ENCODE measurements around the gene BCL2L13. TPM values are rescaled to one million over a fixed set of nuclear protein-coding genes. Genes with fewer than 3 reads are reported as not detected.

The BCL2L13 gene
- polyA plus RNA-seq, 1 donor from 2014 or later, result 20.8 TPM

DNA sequence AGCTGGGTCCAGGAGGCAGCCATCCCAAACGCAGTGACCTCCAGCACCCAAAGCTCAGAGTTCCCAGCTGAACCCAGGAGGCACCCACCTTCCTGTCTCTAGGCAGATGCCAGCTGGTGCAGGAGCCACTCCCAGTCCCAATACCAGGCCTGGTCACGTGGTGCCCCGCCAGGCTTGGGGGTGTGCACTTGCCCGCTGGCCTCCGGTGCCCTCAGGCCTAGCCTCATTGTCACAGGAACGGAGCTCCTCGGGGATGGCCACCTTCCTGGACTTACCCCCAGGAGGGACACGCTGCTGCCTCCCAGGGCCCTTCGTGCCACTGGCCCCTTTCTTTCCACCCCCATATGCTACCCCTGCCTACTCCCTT, 131.1 kb downstream of the BCL2L13 start:
- no peak overlapping the region for H3K27ac ChIP-seq (ENCODE audit: low read length)
- no peaks in the 10 kb centered on the region for H3K9me3 ChIP-seq (ENCODE audit: low read length)
- H3K79me2 ChIP-seq (replicated peaks; ENCODE audit: insufficient read depth, low read length), result peaks cover 5% of the 10 kb centered on the region
- H3K36me3 ChIP-seq (ENCODE audit: insufficient read depth, low read length), result no peaks in the 10 kb centered on the region
- no peaks in the 10 kb centered on the region for H3K27me3 ChIP-seq (ENCODE audit: insufficient read depth, low read depth, low read length)
- H3F3A ChIP-seq (ENCODE audit: insufficient read depth, low read length, poor library complexity, severe bottlenecking), result no peaks in the 10 kb centered on the region
- H3K4me2 ChIP-seq (ENCODE audit: low read length), result no peak overlapping the region
- no peak overlapping the region for H3K9ac ChIP-seq (ENCODE audit: low read length)
- TF ChIP-seq POLR2AphosphoS5 (IDR thresholded peaks at IDR 0.05), result no peak
- no peak for TF ChIP-seq MXI1 (conservative IDR thresholded peaks at IDR 0.05; ENCODE audit: poor library complexity, severe bottlenecking)
- no peak for TF ChIP-seq REST (IDR thresholded peaks at IDR 0.05; ENCODE audit: borderline replicate concordance)
- TF ChIP-seq EZH2 (IDR thresholded peaks at IDR 0.05; ENCODE audit: borderline replicate concordance, insufficient read depth, low read length, poor library complexity, severe bottlenecking), result no peak
- TF ChIP-seq RAD21 (conservative IDR thresholded peaks at IDR 0.05), result no peak
- TF ChIP-seq CTCF (IDR thresholded peaks at IDR 0.05; ENCODE audit: poor library complexity, severe bottlenecking), result no peak
- no peak for TF ChIP-seq TAF1 (IDR thresholded peaks at IDR 0.05; ENCODE audit: low read depth)
- no peak for TF ChIP-seq EP300 (conservative IDR thresholded peaks at IDR 0.05; ENCODE audit: poor library complexity, severe bottlenecking)
- TF ChIP-seq SMC3 (conservative IDR thresholded peaks at IDR 0.05; ENCODE audit: poor library complexity), result no peak
- no peaks in the 10 kb centered on the region for H4K20me1 ChIP-seq (ENCODE audit: insufficient read depth)
- H2AFZ ChIP-seq (ENCODE audit: low read depth, low read length), result no peak overlapping the region
- H3K4me3 ChIP-seq (ENCODE audit: low read length), result no peak overlapping the region
- no peaks in the 10 kb centered on the region for H3K9me2 ChIP-seq (ENCODE audit: insufficient read depth, low read length)

- H3K9me2 ChIP-seq (ENCODE audit: insufficient read depth, low read length), result no peaks in the 10 kb centered on the region
- no peaks in the 10 kb centered on the region for H3F3A ChIP-seq (ENCODE audit: insufficient read depth, low read length, poor library complexity, severe bottlenecking)
- no peak overlapping the region for H3K9ac ChIP-seq (ENCODE audit: low read length)
- H3K36me3 ChIP-seq (ENCODE audit: insufficient read depth, low read length), result no peaks in the 10 kb centered on the region
- no peaks in the 10 kb centered on the region for H4K20me1 ChIP-seq (ENCODE audit: insufficient read depth)
- no peak overlapping the region for H3K27ac ChIP-seq (ENCODE audit: low read length)
- no peaks in the 10 kb centered on the region for H3K27me3 ChIP-seq (ENCODE audit: insufficient read depth, low read depth, low read length)
- H3K4me2 ChIP-seq (ENCODE audit: low read length), result no peak overlapping the region
- H3K4me3 ChIP-seq (ENCODE audit: low read length), result no peak overlapping the region
- H3K79me2 ChIP-seq (replicated peaks; ENCODE audit: insufficient read depth, low read length), result peaks cover 5% of the 10 kb centered on the region
- TF ChIP-seq POLR2AphosphoS5 (IDR thresholded peaks at IDR 0.05) (no peak), MXI1 (conservative IDR thresholded peaks at IDR 0.05; ENCODE audit: poor library complexity, severe bottlenecking) (no peak), SMC3 (conservative IDR thresholded peaks at IDR 0.05; ENCODE audit: poor library complexity) (no peak), CTCF (IDR thresholded peaks at IDR 0.05; ENCODE audit: poor library complexity, severe bottlenecking) (no peak), RAD21 (conservative IDR thresholded peaks at IDR 0.05) (no peak), EP300 (conservative IDR thresholded peaks at IDR 0.05; ENCODE audit: poor library complexity, severe bottlenecking) (no peak), EZH2 (IDR thresholded peaks at IDR 0.05; ENCODE audit: borderline replicate concordance, insufficient read depth, low read length, poor library complexity, severe bottlenecking) (no peak), REST (IDR thresholded peaks at IDR 0.05; ENCODE audit: borderline replicate concordance) (no peak), TAF1 (IDR thresholded peaks at IDR 0.05; ENCODE audit: low read depth) (no peak)
- H2AFZ ChIP-seq (ENCODE audit: low read depth, low read length), result no peak overlapping the region
- H3K9me3 ChIP-seq (ENCODE audit: low read length), result no peaks in the 10 kb centered on the region
Measured at GRCh38 chr22:17770180-17771077, 131.9 kb downstream of the BCL2L13 start.

Data from neural cell (in vitro differentiated cells).